Fibroblast of peridontal ligament (primary cell): ENCODE measurements around the gene VPS51.
"Not testable (repeated sequence)": the region's sequence is repeated elsewhere in the genome, so short reads cannot be mapped to it uniquely, and the experiment has no call there.

Experiments
- DNase-seq: peaks from one replicate; pipeline ENCODE4 v3.0.0-alpha.2; 2010; ENCODE audit errors: extremely low read depth

VPS51 gene

DNA sequence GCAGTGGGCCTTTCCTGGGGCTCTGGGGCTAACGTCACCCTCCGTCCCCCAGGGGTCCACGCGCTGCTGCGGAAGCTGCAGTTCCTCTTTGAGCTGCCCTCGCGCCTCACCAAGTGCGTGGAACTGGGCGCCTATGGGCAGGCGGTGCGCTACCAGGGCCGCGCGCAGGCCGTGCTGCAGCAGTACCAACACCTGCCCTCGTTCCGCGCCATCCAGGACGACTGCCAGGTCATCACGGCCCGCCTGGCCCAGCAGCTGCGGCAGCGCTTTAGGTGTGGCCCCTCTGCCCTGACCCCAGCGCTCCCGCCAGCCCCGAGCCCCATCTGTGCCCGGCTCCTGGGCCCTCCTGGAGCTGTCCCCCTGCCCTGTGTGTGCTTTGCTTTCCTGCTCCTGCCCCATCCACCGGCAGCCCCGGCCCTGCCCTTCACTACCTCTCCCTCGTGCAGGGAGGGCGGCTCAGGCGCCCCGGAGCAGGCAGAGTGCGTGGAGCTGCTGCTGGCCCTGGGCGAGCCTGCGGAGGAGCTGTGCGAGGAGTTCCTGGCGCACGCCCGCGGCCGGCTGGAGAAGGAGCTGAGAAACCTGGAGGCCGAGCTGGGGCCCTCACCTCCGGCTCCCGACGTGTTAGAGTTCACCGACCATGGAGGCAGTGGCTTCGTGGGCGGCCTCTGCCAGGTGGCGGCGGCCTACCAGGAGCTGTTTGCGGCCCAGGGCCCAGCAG is 11.9 kb downstream of the VPS51 start:
- DNase-seq = no peak

DNA sequence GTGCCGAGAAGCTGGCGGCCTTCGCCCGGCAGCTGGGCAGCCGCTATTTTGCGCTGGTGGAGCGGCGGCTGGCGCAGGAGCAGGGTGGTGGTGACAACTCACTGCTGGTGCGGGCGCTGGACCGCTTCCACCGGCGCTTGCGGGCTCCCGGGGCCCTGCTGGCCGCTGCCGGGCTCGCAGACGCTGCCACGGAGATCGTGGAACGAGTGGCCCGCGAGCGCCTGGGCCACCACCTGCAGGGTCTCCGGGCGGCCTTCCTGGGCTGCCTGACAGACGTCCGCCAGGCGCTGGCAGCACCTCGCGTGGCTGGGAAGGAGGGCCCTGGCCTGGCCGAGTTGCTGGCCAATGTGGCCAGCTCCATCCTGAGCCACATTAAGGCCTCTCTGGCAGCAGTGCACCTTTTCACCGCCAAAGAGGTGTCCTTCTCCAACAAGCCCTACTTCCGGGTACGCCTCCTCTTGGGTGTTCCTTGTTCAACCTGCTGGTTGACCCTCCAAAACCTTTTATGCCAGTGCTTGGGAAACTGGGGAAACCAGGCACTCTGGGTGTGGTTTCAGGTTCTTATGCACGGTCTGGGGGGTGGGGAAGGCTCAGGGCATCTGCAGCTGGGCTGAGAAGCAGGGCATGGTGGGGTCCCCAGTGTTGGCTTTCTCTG is 12.6 kb downstream of the VPS51 start:
- no peak for DNase-seq

DNA sequence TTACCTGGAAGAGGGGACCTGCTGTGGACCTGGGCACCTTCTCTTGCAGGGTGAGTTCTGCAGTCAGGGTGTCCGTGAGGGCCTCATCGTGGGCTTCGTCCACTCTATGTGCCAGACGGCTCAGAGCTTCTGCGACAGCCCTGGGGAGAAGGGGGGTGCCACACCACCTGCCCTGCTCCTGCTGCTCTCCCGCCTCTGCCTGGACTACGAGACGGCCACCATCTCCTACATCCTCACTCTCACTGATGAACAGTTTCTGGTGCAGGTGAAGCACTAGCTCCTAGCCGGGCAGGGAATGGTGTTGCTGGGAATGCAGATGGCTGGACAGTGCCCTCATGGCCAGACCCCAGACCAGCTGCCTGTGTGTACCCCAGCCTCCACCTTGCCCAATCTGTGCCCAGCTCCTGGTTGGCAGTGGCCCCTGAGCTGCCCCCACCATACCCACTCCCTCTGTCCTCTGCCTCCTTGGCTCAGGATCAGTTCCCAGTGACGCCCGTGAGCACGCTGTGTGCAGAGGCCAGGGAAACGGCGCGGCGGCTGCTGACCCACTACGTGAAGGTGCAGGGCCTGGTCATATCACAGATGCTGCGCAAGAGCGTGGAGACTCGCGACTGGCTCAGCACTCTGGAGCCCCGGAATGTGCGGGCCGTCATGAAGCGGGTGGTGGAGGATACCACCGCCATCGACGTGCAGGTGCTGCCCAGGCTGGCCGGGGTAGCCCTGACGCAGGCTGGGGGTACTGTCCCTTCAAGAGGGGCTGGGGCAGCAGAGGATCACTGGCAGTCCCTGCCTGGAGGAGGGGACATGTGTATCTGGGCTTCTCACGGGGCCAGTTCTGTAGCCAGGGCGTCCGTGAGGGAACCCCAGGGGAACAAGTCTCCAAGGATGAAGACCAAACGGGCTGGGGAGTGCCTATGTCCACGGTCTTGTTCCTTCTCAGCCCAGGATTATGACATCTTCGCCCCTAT is 13.5 kb downstream of the VPS51 start:
- DNase-seq = no peak

GRCh38 chr11:65110354-65110861 is 14.4 kb downstream of the VPS51 start:
- peak; percentile 76 for DNase-seq

DNA sequence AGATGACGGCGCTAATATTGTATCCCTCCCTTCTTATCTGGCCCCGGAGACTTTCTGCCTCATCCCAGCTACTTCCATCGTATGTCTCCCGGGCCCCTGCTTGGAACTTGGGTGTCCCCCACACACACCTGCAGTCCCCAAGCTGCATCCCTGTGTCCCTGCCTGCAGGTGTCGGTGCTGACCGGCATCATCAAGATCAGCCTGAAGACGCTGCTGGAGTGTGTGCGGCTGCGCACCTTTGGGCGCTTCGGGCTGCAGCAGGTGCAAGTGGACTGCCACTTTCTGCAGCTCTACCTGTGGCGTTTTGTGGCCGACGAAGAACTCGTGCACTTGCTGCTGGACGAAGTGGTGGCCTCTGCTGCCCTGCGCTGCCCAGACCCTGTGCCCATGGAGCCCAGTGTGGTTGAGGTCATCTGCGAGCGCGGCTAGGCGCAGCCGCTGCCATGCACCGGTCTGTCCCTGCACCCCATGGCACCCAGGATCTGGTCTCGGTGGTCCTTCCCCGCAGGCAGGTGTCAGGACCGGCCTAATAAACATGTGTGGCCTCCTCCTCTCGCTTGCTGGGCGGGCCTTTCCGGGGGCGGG is 15.2 kb downstream of the VPS51 start:
- no peak for DNase-seq

DNA sequence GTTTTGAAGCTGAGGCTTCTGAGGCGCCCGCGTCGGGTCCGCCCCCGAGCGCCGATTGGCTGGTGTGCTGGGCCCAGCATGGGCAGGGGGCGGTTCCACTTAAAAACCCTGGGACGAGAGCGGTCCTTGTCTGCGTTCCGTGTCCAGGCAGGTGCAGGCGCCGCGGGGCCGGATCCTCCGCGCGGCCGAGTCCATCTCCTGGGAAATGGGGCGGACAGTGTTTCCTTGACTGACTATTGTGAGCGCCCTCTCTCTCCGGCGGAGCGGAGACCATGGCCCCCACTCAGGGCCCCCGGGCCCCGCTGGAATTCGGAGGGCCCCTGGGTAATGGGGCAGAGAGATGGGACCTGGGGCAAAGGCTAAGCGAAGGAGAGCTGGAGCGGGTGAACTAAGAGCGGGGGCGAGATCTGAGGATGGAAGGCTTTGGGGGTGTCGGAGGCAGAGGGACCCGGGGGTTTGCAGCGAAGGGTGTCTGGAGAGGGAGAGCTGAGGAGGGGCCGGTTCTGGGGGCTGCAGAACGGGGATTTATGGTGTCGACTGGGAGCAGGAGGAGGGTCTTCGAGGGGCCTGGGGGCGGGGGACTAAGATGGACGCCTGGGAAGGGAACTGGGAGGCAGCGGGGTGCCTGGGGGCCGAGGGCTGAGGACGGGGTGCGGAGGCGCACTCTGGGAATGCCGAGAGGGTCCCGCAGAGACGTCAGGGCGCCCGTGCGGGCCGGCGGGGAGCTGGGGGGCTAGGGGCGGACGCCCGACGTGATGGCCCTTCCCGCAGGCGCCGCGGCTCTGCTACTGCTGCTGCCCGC is 15.9 kb downstream of the VPS51 start, which contains the start of gene TM7SF2:
TSS of gene TM7SF2 (plus strand) at position 129 of the 802 bp plus-strand sequence. CDS start at position 273, 144 bp downstream.
- DNase-seq = peak; percentile 73

DNA sequence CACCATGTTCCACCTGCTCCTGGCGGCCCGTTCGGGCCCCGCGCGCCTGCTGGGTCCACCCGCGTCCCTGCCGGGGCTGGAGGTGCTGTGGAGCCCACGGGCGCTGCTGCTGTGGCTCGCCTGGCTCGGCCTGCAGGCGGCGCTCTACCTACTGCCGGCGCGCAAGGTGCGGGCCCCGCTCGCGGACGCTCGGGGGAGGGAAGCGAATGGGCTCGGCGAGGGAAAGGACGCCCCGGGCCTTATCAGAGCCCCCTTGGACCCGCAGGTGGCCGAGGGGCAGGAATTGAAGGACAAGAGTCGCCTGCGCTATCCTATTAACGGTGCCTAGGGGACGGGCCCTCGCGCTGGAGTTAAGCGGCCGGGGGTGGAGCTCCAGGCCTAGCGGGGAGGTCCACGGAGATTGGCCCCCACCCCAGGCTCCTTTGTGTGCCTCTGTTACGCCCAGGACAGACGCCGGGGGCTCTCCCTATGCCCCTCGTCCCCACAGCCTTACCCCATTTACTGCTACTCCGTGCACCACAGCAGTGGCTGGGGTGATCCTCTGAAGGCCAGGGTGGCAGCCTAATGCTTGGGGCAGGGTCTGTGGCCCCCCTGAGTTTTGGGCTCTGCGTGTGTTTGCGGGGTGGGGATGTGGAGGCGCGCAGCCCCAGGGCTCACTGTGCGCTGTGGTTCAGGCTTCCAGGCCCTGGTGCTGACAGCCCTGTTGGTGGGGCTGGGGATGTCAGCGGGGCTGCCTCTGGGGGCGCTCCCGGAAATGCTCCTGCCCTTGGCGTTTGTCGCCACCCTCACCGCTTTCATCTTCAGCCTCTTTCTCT is 16.7 kb downstream of the VPS51 start:
- DNase-seq = no peak

- DNase-seq = no peak
These were observed 17.3 kb downstream of the VPS51 start for GRCh38 chr11:65113361-65113756.

- DNase-seq = no peak
These were observed 17.8 kb downstream of the VPS51 start for GRCh38 chr11:65113839-65114238.

- no peak for DNase-seq
These were observed 18.6 kb downstream of the VPS51 start for GRCh38 chr11:65114538-65115171.

- no peak for DNase-seq
These were observed 19.5 kb downstream of the VPS51 start for GRCh38 chr11:65115361-65116082.

GRCh38 chr11:65116370-65117205 is 20.6 kb downstream of the VPS51 start:
- no peak for DNase-seq

- DNase-seq = peak; percentile 98
These were observed 21.4 kb downstream of the VPS51 start, which contains the start of gene ZNHIT2 for GRCh38 chr11:65117206-65118096. Gene ZNHIT2, minus strand, starts transcription at chr11:65117701. Its CDS starts 48 bp downstream, at chr11:65117653.

GRCh38 chr11:65118097-65118837 is 22.3 kb downstream of the VPS51 start:
- DNase-seq = no peak

- DNase-seq = not testable (repeated sequence)
These were observed 23.1 kb downstream of the VPS51 start for GRCh38 chr11:65118891-65119669.
